GM21526 (cell line): Measurements from ENCODE around the gene MRPL39.
"Not testable (repeated sequence)": the region's sequence is repeated elsewhere in the genome, so short reads cannot be mapped to it uniquely, and the experiment has no call there.

Source experiments
- ATAC-seq: cut with Tn5 transposase; IDR thresholded peaks from one replicate; pipeline ENCODE4 v1.9.1; 2021; ENCODE audit warnings: moderate library complexity; ENCODE audit not compliant: unreplicated experiment, low FRiP score

MRPL39 gene

DNA sequence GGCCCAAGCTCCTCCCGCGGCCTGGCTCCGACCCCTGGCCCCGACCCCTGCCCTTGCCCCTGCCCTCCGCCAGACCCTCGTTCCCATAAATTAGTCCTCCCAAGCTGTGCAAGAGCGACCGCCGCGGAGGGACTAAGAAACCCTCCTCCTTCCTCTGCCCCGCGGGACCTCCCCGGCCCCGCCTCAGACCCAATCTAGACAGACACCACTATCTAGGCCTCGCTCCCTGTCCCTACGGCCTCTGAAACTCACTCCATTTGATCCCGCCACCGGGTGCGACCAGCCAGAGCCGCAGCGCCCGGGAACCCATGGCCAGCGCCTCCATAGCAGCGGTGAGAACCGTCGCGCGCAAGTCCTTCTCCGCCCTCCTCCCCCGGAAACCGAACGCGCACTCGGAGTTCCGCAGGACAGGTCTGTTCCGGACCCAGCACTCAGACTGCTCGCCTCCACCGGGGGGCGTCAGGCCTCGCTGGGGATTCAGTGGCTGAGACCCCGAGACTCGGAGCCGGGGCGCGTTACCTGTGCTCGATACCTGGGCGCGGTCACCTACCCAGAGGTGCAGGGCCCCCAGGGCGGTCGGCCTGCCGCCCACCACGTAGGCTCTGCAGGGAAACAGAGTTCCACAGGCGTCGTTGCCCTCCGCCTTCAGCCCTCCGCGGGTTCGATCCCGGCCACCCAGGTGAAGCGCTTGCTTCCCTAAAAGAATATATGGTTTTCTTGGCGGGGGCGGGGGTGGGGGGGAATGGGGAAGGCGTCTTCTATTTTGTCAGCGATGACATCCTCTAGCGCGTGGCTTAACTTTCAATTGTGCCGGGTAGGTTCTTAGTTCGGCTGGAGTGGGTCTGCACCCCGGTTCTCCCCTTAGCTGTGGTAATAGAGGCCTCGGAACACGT, at the start of gene MRPL39:
TSS of gene MRPL39 (minus strand) at position 331 of the 893 bp plus-strand sequence. CDS start at position 325, 6 bp downstream.
- ATAC-seq, result peak; percentile 91

DNA sequence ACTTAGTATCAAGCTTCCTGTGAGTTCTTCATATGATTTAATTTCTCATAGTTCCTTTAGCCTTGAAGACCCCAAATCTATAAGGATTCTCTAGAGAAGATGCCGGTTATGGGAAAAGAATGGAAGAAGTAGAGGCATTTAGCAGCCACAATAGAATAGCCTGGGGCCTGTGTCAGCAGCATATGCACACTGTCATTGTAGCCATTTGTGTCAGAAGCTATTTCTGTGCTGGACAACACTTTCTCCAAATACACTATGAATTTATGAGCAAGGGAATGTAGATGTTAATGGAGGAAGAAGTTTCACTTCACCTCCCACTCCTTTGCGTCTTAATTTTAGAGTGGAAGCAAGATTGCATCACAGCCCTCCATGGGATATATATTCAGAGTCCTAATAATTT, 49.1 kb upstream of the MRPL39 start:
- no peak for ATAC-seq

DNA sequence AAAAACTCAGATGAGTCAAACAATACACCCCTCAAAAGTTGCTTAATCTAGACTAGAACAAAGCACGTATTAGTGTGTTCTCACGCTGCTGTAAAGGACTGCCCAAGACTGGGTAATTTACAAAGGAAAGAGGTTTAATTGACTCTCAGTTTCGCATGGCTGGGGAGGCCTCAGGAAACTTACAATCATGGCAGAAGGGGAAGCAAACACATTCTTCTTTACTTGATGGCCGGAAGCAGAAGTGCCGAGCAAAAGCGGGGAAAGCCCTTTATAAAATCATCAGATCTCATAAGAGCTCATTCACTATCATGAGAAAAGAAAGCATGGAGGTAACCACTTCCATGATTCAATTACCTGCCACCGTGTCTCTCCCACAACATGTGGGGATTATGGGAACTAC, 41.9 kb upstream of the MRPL39 start:
- no peak for ATAC-seq

DNA sequence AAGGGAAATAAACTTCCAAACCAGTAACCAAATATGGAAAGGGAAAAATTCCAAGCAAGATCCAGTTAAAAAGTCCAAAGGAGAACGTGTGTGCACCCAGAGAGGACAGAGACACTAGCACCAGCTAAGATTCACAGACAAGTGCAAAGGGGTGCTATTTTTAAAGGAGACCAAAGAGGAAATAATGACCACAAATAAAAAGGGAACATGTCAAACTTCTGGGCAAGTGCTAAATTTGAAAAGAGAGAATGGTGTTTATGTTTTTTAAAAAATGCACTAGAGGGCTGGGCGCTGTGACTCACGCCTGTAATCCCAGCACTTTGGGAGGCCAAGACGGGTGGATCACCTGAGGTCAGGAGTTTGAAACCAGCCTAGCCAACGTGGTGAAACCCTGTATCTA, 40.4 kb upstream of the MRPL39 start:
- ATAC-seq, result no peak

DNA sequence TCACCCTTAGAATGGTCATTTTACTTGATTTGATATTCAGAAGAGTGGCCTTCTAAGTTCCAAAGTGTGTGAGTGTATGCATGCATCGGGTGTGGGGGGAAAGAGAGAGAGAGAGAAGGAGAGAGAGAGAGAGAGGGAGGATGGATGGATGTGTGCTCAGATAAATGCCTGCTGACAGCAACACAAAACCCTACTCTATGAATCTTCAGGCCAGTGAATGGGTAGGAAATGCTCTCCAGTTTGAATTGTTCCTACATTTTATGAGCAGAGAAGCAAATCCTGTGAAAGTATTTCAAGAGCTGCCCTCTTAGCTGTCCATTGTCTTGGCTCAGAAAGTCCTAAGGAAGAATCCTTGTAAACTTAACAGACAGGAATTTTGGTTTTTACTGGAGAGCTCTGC, 39.2 kb upstream of the MRPL39 start:
- no peak for ATAC-seq

DNA sequence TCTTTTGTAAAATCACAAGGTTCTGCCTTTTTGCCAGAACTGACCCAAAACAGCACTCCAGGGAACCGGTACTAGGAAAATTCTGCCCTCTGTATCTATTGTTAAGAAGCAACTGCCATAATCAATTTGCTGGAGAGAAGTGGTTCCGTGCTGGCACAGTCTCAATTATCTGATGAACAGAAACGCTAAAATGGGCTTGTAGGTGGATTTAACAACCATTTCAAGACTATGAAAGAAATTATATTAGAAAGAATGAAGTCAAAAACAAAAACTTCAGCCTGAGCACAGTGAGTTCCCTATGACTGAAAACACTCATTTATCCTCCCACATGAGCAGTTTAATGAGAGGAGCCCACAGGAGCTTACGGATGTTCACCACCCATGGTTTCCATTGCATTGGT, 36.2 kb upstream of the MRPL39 start:
- no peak for ATAC-seq

DNA sequence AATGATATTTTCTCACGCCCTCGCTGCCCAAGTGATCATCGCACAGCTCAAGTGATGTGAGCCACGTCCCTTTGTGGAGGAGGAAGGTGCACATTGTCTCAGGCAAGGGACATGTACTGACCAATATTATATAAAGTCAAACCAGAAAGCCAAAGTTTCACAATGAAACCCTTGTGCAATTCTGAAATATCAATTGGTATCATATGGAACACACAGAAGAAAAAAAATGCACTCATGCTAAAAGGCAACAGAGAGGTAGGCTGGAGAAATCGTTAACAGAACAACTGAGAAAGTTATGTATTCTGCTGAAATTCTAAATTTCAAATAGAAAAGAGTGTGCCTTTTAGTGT, 33.6 kb upstream of the MRPL39 start:
- ATAC-seq, result no peak

DNA sequence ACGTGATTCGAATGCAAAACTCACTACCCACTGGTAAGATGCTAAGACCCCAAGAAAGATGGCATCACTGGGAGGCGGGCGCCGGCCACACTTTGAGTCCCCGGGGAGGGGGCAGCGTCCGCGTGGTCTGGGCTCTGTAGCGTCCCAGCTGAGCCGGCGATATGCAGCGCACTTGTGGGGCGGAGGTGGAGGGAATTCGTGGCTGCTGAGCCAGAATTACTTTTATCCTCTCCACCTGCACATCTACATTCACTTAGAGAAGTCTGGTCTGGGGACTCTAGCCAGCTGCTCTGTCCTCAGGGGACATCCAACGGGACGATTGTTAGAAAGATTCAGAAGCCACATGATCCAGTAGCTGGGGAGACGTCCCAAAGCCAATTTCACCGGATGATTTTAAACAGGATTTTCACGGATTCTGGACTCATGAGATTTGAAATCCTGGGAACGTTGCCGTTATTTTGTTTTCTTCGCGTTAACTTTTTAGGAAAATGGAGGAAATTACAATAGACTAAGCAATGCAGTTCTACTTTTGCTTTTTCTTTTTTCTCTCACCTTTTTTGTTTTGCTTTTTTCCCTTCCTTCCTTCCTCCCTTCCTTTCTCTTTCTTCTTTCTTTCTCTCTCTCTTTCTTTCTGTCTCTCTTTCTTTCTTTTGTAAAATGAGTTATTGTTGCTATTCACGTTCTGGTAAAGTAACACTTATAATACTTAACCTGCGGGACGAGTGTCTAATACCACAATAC, 33.1 kb upstream of the MRPL39 start:
- ATAC-seq, result peak; percentile 35

DNA sequence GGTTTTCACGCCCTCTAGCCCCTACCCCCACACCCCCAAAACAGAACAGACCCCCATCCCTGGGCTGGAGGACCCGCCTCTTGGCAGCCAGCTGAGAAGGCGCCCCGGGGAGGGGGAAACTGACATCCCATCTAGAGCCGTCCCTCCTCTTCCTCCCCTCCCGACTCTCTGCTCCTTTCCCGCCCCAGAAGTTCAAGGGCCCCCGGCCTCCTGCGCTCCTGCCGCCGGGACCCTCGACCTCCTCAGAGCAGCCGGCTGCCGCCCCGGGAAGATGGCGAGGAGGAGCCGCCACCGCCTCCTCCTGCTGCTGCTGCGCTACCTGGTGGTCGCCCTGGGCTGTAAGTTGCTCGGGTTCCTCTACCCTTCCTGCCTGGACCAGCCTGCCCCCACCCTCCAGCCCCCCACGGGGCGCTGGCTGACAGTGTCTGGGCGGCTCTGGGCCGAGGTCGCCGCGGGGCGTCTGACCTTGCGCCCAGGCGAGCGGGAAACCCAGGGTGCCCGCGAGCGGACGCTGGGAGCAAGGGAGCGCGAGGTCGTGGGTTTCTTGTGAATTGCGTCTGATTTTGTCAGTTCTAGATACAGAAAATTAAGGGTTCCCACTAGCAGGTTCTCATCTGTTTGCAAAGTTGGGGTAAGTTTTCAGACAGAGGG, 32.4 kb upstream of the MRPL39 start:
- peak; percentile 73 for ATAC-seq

DNA sequence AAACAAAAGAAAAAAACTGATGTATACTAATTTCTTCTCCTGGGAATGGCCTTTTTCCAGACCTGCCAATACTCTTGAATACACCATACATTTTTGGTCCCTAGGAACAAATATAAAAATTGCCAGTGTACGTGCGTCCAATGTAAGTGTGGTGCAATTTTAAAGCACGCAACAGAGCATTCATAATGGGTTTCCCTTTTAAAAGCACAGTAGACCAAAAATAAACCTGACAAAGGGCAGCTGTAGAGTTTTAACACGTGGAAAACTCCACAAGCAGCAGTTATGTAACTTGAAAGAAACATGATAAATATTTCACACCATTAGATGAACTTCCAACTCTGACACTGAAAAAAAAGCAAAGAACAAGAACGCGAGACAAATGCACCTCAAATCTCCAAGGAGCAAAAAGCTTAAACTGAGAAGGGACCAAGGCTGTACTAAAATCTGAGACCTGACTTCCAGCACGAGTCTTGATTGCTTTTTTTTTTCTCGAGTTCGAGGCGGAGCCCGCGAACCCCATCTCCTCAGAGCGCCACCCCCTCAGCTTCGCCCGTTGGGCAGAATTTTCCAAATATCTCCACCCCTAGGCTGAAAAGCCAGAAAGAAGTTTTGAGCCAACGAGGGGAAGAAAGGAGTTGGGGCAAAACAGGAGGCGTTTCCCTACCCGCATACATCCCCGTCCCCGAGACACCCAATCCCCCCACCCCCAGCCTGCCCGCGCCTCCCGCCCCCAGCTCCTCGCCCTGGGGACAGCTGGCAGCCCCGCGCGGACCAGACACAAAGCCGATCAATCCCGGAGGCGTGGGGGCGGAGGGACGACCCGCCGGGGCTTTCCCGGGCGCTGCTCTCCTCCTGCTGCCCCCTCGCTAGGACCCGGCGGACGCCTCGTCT, 31.6 kb upstream of the MRPL39 start, which contains the start of gene JAM2:
TSS of gene JAM2 (plus strand) at position 599 of the 891 bp plus-strand sequence. CDS start 564 bp downstream, outside the sequence.
- peak; percentile 50 for ATAC-seq

DNA sequence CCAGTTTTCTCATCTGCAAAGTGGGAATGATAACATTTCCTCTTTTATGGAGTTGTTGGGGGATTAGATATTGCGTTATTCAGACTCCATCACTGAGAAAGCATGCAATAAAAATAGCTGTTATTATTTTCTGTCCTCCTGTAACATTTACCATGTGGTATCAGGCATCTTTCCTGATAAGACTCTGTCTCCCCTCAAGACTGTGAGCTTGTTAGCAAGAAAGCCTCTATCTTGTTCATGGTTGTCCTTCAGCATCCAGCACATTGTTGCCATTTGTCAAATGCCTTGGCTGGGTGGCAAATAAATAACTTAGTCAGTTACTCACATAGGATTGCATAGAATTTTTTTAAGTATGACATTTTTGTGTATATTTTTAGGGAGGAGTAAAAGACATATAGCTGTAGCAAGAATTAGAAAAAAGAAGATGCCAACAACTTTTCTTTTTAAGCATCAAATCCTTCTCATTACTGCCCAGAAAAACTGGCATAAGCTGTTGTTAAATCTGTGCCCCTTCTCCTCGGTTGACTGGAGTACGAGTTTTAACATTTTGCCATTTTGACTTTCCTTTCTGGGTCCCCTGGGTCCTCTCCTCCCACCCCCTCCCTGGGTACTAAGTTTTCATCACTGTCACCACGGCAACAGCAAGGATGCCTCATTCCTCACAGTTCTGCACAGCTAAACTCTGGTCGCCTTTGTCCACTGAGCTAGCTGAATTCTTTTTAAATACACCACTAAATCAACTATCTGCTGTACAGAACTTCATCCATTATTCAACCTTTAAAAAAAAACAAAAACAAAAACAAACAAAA, 30.8 kb upstream of the MRPL39 start:
- ATAC-seq, result no peak

DNA sequence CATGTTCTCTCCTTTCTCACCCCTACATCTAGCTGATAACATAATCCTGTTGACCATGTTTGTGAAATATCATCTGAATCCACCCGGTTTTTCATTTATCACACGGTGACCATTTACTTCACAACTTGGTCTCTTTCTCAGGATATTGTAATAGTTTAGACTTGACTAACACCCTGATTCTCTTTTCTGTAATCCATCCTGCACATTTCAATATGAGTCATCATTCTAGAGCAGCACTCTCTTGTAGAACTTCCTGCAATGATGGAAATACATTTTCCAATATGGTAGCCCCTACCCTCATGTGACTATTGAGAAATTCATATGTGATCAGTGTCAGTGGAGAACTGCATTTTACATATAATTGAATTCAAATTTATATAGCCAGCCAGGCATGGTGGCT, 29.4 kb upstream of the MRPL39 start:
- no peak for ATAC-seq

DNA sequence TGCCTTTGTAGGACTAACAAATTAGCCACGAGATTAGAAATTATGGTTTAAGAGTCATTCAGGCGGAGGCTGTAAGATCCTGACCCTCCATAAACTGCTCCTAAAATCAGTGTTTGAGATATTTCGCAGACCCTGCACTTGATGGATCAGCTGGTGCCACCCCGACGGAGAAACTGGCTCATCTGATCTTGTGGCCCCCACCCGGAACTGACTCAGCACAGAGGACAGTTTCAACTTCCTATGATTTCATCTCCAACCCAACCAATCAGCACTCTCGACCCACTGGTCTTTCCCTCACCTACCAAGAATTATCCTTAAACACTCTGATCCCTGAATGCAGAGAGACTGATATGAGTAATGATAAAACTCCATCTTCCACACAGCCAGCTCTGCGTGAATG, 28.0 kb upstream of the MRPL39 start:
- ATAC-seq, result no peak

DNA sequence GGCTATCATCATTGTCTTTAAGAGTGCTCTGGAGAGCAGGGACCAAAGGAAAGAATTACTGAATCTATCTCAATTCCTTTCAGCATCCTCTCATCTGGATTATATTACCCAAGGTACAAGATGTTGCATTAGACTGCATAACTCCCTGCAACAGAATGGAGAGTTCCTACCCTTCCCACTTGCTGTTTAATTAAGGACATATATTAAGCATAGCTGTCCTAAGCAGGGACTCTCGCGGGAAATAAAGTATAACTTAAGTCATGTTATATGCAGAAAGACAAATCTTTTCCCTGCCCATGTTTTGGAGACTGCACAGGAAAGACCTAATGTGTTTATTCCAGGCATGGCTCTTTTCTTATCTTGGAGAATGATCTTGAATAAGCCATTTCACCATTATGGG, 25.0 kb upstream of the MRPL39 start:
- ATAC-seq, result no peak

DNA sequence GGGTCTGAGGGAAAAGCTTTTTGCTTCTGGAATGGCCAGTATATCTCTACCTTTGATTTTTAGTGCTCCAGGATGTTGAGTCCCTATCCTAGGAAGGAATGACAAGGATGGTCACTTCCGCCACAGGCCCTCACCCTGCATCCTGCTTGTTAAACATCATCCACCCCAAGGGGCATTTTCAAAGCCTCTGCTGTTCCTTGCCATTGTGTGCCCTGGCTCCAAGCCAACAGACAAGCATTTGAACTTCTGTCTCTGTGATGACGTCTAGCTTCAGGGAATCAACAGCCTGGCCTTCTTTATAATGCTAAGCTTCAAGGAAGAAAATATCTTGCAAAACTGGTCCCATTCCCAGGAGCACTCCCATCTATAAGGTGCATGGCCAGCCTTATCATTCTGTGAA, 19.5 kb upstream of the MRPL39 start:
- no peak for ATAC-seq

DNA sequence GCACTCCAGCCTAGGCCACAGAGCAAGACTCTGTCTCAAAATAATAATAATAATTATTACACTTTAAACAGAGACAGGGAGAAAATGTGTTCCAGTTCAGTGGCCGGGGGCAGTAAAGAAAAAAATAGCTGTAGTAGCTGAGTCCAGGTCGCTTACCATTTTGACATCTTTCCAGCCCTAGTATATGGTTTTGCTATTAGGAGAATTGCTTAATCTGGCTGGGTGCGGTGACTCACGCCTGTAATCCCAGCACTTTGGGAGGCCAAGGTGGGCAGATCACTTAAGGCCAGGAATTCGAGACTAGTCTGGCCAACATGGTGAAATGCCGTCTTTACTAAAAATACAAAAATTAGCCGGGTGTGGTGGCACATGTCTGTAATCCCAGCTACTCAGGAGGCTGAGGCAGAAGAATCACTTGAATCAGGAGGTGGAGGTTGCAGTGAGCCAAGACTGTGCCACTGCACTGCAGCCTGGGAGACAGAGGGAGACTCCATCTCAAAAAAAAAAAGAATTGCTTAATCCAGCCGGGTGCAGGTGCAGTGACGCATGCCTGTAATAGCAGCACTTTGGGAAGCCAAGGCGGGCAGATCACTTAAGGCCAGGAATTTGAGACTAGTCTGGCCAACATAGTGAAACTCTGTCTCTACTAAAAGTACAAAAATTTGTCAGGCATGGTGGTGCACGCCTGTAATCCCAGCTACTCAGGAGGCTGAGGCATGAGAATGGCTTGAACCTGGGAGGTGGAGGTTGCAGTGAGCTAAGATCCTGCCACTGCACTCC, 18.7 kb upstream of the MRPL39 start:
- ATAC-seq, result not testable (repeated sequence)

DNA sequence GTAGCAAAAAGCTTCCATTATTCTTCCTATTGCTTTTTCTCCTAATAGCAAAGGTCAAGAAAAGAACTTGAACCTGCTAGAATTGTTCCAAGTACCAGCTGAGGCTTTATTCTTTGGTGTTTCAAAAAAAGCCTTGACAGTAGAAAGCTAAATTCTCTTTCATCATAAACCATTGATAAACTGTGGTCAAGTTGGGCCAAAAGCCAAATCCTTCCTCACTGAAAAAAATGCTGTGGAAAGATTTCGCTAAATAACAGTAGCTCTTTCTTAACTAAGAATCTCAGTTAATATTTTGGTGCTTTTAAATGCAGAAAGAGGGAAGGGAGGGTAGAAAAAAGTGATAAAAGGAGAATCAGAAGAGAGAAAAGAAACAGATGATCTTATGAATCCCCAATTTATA, 17.8 kb upstream of the MRPL39 start:
- no peak for ATAC-seq

DNA sequence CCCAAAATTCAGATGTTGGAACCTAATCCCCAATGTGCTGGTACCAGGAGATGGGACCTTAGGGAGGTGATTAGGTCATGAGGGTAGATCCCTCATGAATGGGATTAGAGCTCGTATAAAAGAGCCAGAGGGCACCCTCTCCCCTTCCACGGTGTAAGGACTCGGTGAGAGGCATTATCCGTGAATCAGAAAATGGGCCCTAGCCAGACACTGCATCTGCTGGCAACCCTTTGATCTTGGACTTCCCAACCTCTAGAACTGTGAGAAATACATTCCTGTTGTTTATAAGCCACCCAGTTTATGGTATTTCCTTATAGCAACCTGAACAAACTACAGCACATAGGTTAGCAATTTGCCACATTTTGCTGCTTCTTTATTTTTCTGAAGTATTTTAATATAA, 17.2 kb upstream of the MRPL39 start:
- ATAC-seq, result no peak

DNA sequence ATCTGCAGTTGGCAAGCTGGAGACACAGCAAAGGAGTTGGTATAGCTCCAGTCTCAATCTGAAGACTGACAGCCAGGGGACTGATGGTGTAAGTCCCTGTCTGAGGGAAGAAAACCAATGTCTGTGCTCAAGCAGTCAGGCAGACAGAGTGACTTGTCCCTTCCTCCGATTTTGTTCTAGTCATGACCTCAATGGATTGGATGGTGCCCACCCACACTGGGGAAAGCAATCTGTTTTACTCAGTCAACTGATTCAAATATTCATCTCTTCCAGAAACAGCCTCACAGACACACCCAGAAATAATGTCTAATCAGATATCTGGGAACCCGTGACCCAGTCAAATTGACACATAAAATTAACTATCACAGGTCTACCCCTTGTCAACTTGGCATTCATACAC, 11.9 kb upstream of the MRPL39 start:
- ATAC-seq, result no peak
